Measurements from ENCODE around the gene TMEM174.

Gene TMEM174

GRCh38 chr5:73153513-73153912 is 19.5 kb upstream of the TMEM174 start:
- Histone ChIP-seq H2AFZ (ENCODE audit: low read depth, low read length) (no peak overlapping the region), H3K4me3 (ENCODE audit: low read length) (peak overlapping the region; percentile 55), H3K9ac (ENCODE audit: low read length) (no peak overlapping the region), H3K36me3 (replicated peaks; ENCODE audit: low read depth, low read length) (no peaks in the 10 kb centered on the region), H3K4me2 (ENCODE audit: low read length) (peak overlapping the region; percentile 80), H3K27me3 (ENCODE audit: low read depth, low read length) (peaks cover 87% of the 10 kb centered on the region), H3K4me1 (ENCODE audit: low read length) (peaks cover 34% of the 10 kb centered on the region), H4K20me1 (ENCODE audit: insufficient read depth, low read length) (peaks cover 44% of the 10 kb centered on the region), H3K9me3 (ENCODE audit: insufficient read depth, low read length) (no peaks in the 10 kb centered on the region), H3K27ac (ENCODE audit: low read length) (no peak overlapping the region), H3K79me2 (ENCODE audit: low read length) (no peaks in the 10 kb centered on the region)
- TF ChIP-seq EZH2phosphoT487 (IDR thresholded peaks at IDR 0.05; ENCODE audit: low read depth) (no peak), CTCF (IDR thresholded peaks at IDR 0.05; ENCODE audit: low read depth, low read length) (no peak)

- Histone ChIP-seq H3K79me2 (ENCODE audit: low read length) (no peaks in the 10 kb centered on the region), H3K27me3 (ENCODE audit: low read depth, low read length) (peaks cover 90% of the 10 kb centered on the region), H3K9me3 (ENCODE audit: insufficient read depth, low read length) (no peaks in the 10 kb centered on the region), H3K4me2 (ENCODE audit: low read length) (peak overlapping the region; percentile 80), H2AFZ (ENCODE audit: low read depth, low read length) (no peak overlapping the region), H3K9ac (ENCODE audit: low read length) (no peak overlapping the region), H3K4me3 (ENCODE audit: low read length) (peak overlapping the region; percentile 55), H3K4me1 (ENCODE audit: low read length) (peaks cover 39% of the 10 kb centered on the region), H3K27ac (ENCODE audit: low read length) (no peak overlapping the region), H4K20me1 (ENCODE audit: insufficient read depth, low read length) (peaks cover 52% of the 10 kb centered on the region), H3K36me3 (replicated peaks; ENCODE audit: low read depth, low read length) (no peaks in the 10 kb centered on the region)
- no peak for TF ChIP-seq CTCF (IDR thresholded peaks at IDR 0.05; ENCODE audit: low read depth, low read length)
- TF ChIP-seq EZH2phosphoT487 (IDR thresholded peaks at IDR 0.05; ENCODE audit: low read depth) = no peak
Measured at GRCh38 chr5:73154208-73155006, 18.6 kb upstream of the TMEM174 start.

GRCh38 chr5:73155271-73156222 is 17.4 kb upstream of the TMEM174 start:
- H4K20me1 ChIP-seq (ENCODE audit: insufficient read depth, low read length) = peaks cover 61% of the 10 kb centered on the region
- no peak overlapping the region for H2AFZ ChIP-seq (ENCODE audit: low read depth, low read length)
- H3K4me2 ChIP-seq (ENCODE audit: low read length) = no peak overlapping the region
- TF ChIP-seq EZH2phosphoT487 (IDR thresholded peaks at IDR 0.05; ENCODE audit: low read depth) = no peak
- H3K36me3 ChIP-seq (replicated peaks; ENCODE audit: low read depth, low read length) = no peaks in the 10 kb centered on the region
- H3K4me3 ChIP-seq (ENCODE audit: low read length) = no peak overlapping the region
- no peak overlapping the region for H3K9ac ChIP-seq (ENCODE audit: low read length)
- H3K9me3 ChIP-seq (ENCODE audit: insufficient read depth, low read length) = no peaks in the 10 kb centered on the region
- no peaks in the 10 kb centered on the region for H3K79me2 ChIP-seq (ENCODE audit: low read length)
- no peak overlapping the region for H3K27ac ChIP-seq (ENCODE audit: low read length)
- H3K4me1 ChIP-seq (ENCODE audit: low read length) = peaks cover 49% of the 10 kb centered on the region
- H3K27me3 ChIP-seq (ENCODE audit: low read depth, low read length) = peaks cover 84% of the 10 kb centered on the region

- no peaks in the 10 kb centered on the region for H3K9me3 ChIP-seq (ENCODE audit: insufficient read depth, low read length)
- no peak overlapping the region; the same call in 1 of the 2 replicates for H3K4me2 ChIP-seq (ENCODE audit: low read length)
- H3K27ac ChIP-seq (ENCODE audit: low read length) = no peak overlapping the region
- H3K4me3 ChIP-seq (ENCODE audit: low read length) = no peak overlapping the region
- H3K4me1 ChIP-seq (ENCODE audit: low read length) = peaks cover 52% of the 10 kb centered on the region
- no peak overlapping the region for H2AFZ ChIP-seq (ENCODE audit: low read depth, low read length)
- H3K36me3 ChIP-seq (replicated peaks; ENCODE audit: low read depth, low read length) = no peaks in the 10 kb centered on the region
- H4K20me1 ChIP-seq (ENCODE audit: insufficient read depth, low read length) = peaks cover 69% of the 10 kb centered on the region
- H3K9ac ChIP-seq (ENCODE audit: low read length) = no peak overlapping the region
- H3K27me3 ChIP-seq (ENCODE audit: low read depth, low read length) = peaks cover 84% of the 10 kb centered on the region
- TF ChIP-seq EZH2phosphoT487 (IDR thresholded peaks at IDR 0.05; ENCODE audit: low read depth) = no peak
- H3K79me2 ChIP-seq (ENCODE audit: low read length) = no peaks in the 10 kb centered on the region
Measured at GRCh38 chr5:73157414-73158303, 15.3 kb upstream of the TMEM174 start.
